ENCODE data around the gene COP1.
A peak's percentile ranks its signal among the peaks of the same experiment; 100 is the strongest.
"Not testable (repeated sequence)": the region's sequence is repeated elsewhere in the genome, so short reads cannot be mapped to it uniquely, and the experiment has no call there.

COP1 gene

GRCh38 chr1:176051902-176052518 lies 155.1 kb downstream of the COP1 start:
- no peak overlapping the region for H3K4me3 Mint-ChIP-seq
- no peaks in the 10 kb centered on the region for H3K4me1 Mint-ChIP-seq
- H3K9me3 Mint-ChIP-seq = no peaks in the 10 kb centered on the region
- no peak overlapping the region for H3K27ac Mint-ChIP-seq
- DNase-seq (ENCODE audit: low spot score in 2 of 2) (no peak), ATAC-seq (no peak)
- H3K36me3 Mint-ChIP-seq = no peaks in the 10 kb centered on the region

GRCh38 chr1:176051402-176051801 lies 155.7 kb downstream of the COP1 start:
- no peak overlapping the region for H3K4me3 Mint-ChIP-seq
- DNase-seq (ENCODE audit: low spot score in 2 of 2) (no peak), ATAC-seq (no peak)
- no peaks in the 10 kb centered on the region for H3K4me1 Mint-ChIP-seq
- H3K27ac Mint-ChIP-seq = no peak overlapping the region
- H3K9me3 Mint-ChIP-seq = no peaks in the 10 kb centered on the region
- H3K36me3 Mint-ChIP-seq = no peaks in the 10 kb centered on the region

- Mint-ChIP-seq H3K36me3 (peaks cover 9% of the 10 kb centered on the region), H3K27ac (no peak overlapping the region), H3K4me1 (no peaks in the 10 kb centered on the region), H3K4me3 (no peak overlapping the region), H3K9me3 (no peaks in the 10 kb centered on the region)
- ATAC-seq (no peak), DNase-seq (ENCODE audit: low spot score in 2 of 2) (no peak)
Measured at GRCh38 chr1:176049582-176049981, 157.5 kb downstream of the COP1 start.

- Mint-ChIP-seq H3K36me3 (peaks cover 27% of the 10 kb centered on the region), H3K9me3 (no peaks in the 10 kb centered on the region), H3K4me1 (no peaks in the 10 kb centered on the region), H3K4me3 (no peak overlapping the region), H3K27ac (no peak overlapping the region)
- DNase-seq (ENCODE audit: low spot score in 2 of 2) (no peak), ATAC-seq (no peak)
Measured at GRCh38 chr1:176046926-176047325, 160.2 kb downstream of the COP1 start.

GRCh38 chr1:176043537-176043936 lies 163.5 kb downstream of the COP1 start:
- H3K4me3 Mint-ChIP-seq = no peak overlapping the region
- ATAC-seq (no peak), DNase-seq (ENCODE audit: low spot score in 2 of 2) (no peak)
- no peaks in the 10 kb centered on the region for H3K9me3 Mint-ChIP-seq
- H3K36me3 Mint-ChIP-seq = peaks cover 61% of the 10 kb centered on the region
- H3K27ac Mint-ChIP-seq = no peak overlapping the region
- no peaks in the 10 kb centered on the region for H3K4me1 Mint-ChIP-seq

- Mint-ChIP-seq H3K27ac (no peak overlapping the region), H3K4me1 (no peaks in the 10 kb centered on the region), H3K4me3 (no peak overlapping the region), H3K9me3 (no peaks in the 10 kb centered on the region), H3K36me3 (peaks cover 74% of the 10 kb centered on the region)
- DNase-seq (ENCODE audit: low spot score in 2 of 2) (no peak), ATAC-seq (no peak)
Measured at GRCh38 chr1:176033881-176034280, 173.2 kb downstream of the COP1 start.

GRCh38 chr1:176033474-176033873 lies 173.6 kb downstream of the COP1 start:
- Mint-ChIP-seq H3K27ac (no peak overlapping the region), H3K9me3 (no peaks in the 10 kb centered on the region), H3K36me3 (peaks cover 73% of the 10 kb centered on the region), H3K4me1 (no peaks in the 10 kb centered on the region), H3K4me3 (no peak overlapping the region)
- DNase-seq (ENCODE audit: low spot score in 2 of 2) = no peak
- no peak for ATAC-seq

- Mint-ChIP-seq H3K4me3 (no peak overlapping the region), H3K4me1 (no peaks in the 10 kb centered on the region), H3K27ac (no peak overlapping the region), H3K36me3 (peaks cover 73% of the 10 kb centered on the region), H3K9me3 (no peaks in the 10 kb centered on the region)
- ATAC-seq = no peak
- no peak for DNase-seq (ENCODE audit: low spot score in 2 of 2)
Measured at GRCh38 chr1:176032040-176032645, 174.9 kb downstream of the COP1 start.

GRCh38 chr1:176029609-176030008 lies 177.5 kb downstream of the COP1 start:
- no peak overlapping the region for H3K27ac Mint-ChIP-seq
- no peak overlapping the region for H3K4me3 Mint-ChIP-seq
- DNase-seq (ENCODE audit: low spot score in 2 of 2) (no peak), ATAC-seq (no peak)
- H3K36me3 Mint-ChIP-seq = peaks cover 73% of the 10 kb centered on the region
- no peaks in the 10 kb centered on the region for H3K9me3 Mint-ChIP-seq
- peaks cover 1% of the 10 kb centered on the region for H3K4me1 Mint-ChIP-seq

- no peak for ATAC-seq
- H3K4me1 Mint-ChIP-seq = peaks cover 6% of the 10 kb centered on the region
- no peak overlapping the region for H3K4me3 Mint-ChIP-seq
- no peaks in the 10 kb centered on the region for H3K9me3 Mint-ChIP-seq
- peaks cover 78% of the 10 kb centered on the region for H3K36me3 Mint-ChIP-seq
- DNase-seq (ENCODE audit: low spot score in 2 of 2) = no peak
- H3K27ac Mint-ChIP-seq = no peak overlapping the region
Measured at GRCh38 chr1:176029155-176029554, 177.9 kb downstream of the COP1 start.

- H3K4me1 Mint-ChIP-seq; DNase-seq (ENCODE audit: low spot score in 2 of 2); H3K4me3 Mint-ChIP-seq; H3K27ac Mint-ChIP-seq; H3K9me3 Mint-ChIP-seq: not testable (repeated sequence)
- peak; percentile 81 for ATAC-seq
- H3K36me3 Mint-ChIP-seq = peaks cover 88% of the 10 kb centered on the region
Measured at GRCh38 chr1:176027934-176028333, 179.2 kb downstream of the COP1 start.

- no peak for DNase-seq (ENCODE audit: low spot score in 2 of 2)
- Mint-ChIP-seq H3K4me3 (no peak overlapping the region), H3K27ac (no peak overlapping the region), H3K4me1 (peaks cover 6% of the 10 kb centered on the region), H3K36me3 (peaks cover 76% of the 10 kb centered on the region), H3K9me3 (no peaks in the 10 kb centered on the region)
- ATAC-seq = no peak
Measured at GRCh38 chr1:176022574-176022973, 184.5 kb downstream of the COP1 start.

- Mint-ChIP-seq H3K4me1 (peaks cover 6% of the 10 kb centered on the region), H3K27ac (no peak overlapping the region), H3K9me3 (no peaks in the 10 kb centered on the region), H3K36me3 (peaks cover 37% of the 10 kb centered on the region), H3K4me3 (no peak overlapping the region)
- DNase-seq (ENCODE audit: low spot score in 2 of 2) (no peak), ATAC-seq (no peak)
Measured at GRCh38 chr1:176017722-176018121, 189.4 kb downstream of the COP1 start.

GRCh38 chr1:176009951-176010350 lies 197.1 kb downstream of the COP1 start:
- no peaks in the 10 kb centered on the region for H3K9me3 Mint-ChIP-seq
- H3K4me3 Mint-ChIP-seq = no peak overlapping the region
- ATAC-seq (no peak), DNase-seq (ENCODE audit: low spot score in 2 of 2) (no peak)
- H3K4me1 Mint-ChIP-seq = peaks cover 3% of the 10 kb centered on the region
- H3K27ac Mint-ChIP-seq = no peak overlapping the region
- H3K36me3 Mint-ChIP-seq = peaks cover 6% of the 10 kb centered on the region

- H3K4me1 Mint-ChIP-seq; H3K27ac Mint-ChIP-seq; H3K4me3 Mint-ChIP-seq; DNase-seq (ENCODE audit: low spot score in 2 of 2); ATAC-seq; H3K9me3 Mint-ChIP-seq; H3K36me3 Mint-ChIP-seq: not testable (repeated sequence)
Measured at GRCh38 chr1:176007756-176008389, 199.2 kb downstream of the COP1 start.

GRCh38 chr1:175994660-175995059 lies 212.4 kb downstream of the COP1 start:
- not testable (repeated sequence) for H3K9me3 Mint-ChIP-seq; H3K4me3 Mint-ChIP-seq; H3K36me3 Mint-ChIP-seq; DNase-seq (ENCODE audit: low spot score in 2 of 2); H3K27ac Mint-ChIP-seq; ATAC-seq
- H3K4me1 Mint-ChIP-seq = peaks cover 15% of the 10 kb centered on the region

All from stimulated activated effector memory CD8-positive, alpha-beta T cell treated with anti-CD3 and anti-CD28 coated beads, Interleukin-12 subunit alpha, Interleukin-12 subunit beta, amount 100 ng/mL, for 72 hours (primary cell).